RWPE2 (cell line): ENCODE results near the gene INHBB.

ENCODE experiments used
- ATAC-seq: fragments of 200-7000 bp; cut with Tn5 transposase; 3 replicates; pipeline ENCODE4 v1.9.1; 2021; ENCODE audit warnings: low read depth
- DNase-seq: peaks from one replicate; pipeline ENCODE4 v3.0.0-alpha.2; 2020; ENCODE audit warnings: low spot score
- H3K27ac ChIP-seq: fragments of 450-650 bp; 2 replicates; pipeline ENCODE4 v1.5.1; 2017; ENCODE audit warnings: mild to moderate bottlenecking; ENCODE audit not compliant: poor library complexity, severe bottlenecking
- H3K27me3 ChIP-seq: fragments of 250-450 bp; sonication (Bioruptor Pico); 2 replicates; pipeline ENCODE4 v1.5.1; 2021; ENCODE audit warnings: mild to moderate bottlenecking, moderate library complexity; ENCODE audit not compliant: insufficient read depth, poor library complexity, severe bottlenecking
- H3K36me3 ChIP-seq: fragments of 250-450 bp; sonication (Bioruptor Pico); 2 replicates; pipeline ENCODE4 v1.5.1; 2020; ENCODE audit warnings: low read depth, mild to moderate bottlenecking, moderate library complexity
- H3K4me1 ChIP-seq: fragments of 250-450 bp; sonication (Bioruptor Pico); 2 replicates; pipeline ENCODE4 v1.5.1; 2021; ENCODE audit warnings: mild to moderate bottlenecking, moderate library complexity; ENCODE audit not compliant: insufficient read depth, poor library complexity, severe bottlenecking
- H3K4me3 ChIP-seq: fragments of 250-450 bp; sonication (Bioruptor Pico); 2 replicates; pipeline ENCODE4 v1.5.1; 2021; ENCODE audit warnings: mild to moderate bottlenecking, moderate library complexity; ENCODE audit not compliant: severe bottlenecking
- H3K9me3 ChIP-seq: fragments of 250-450 bp; sonication (Bioruptor Pico); 2 replicates; pipeline ENCODE4 v1.5.1; 2021; ENCODE audit warnings: mild to moderate bottlenecking, moderate library complexity; ENCODE audit not compliant: severe bottlenecking
- TF ChIP-seq, protein P1 (sequence below): fragments of 450-650 bp; IDR thresholded peaks from one replicate; pipeline ENCODE4 v1.5.1; 2017; ENCODE audit warnings: mild to moderate bottlenecking, moderate library complexity; ENCODE audit not compliant: poor library complexity, severe bottlenecking

The INHBB gene

DNA sequence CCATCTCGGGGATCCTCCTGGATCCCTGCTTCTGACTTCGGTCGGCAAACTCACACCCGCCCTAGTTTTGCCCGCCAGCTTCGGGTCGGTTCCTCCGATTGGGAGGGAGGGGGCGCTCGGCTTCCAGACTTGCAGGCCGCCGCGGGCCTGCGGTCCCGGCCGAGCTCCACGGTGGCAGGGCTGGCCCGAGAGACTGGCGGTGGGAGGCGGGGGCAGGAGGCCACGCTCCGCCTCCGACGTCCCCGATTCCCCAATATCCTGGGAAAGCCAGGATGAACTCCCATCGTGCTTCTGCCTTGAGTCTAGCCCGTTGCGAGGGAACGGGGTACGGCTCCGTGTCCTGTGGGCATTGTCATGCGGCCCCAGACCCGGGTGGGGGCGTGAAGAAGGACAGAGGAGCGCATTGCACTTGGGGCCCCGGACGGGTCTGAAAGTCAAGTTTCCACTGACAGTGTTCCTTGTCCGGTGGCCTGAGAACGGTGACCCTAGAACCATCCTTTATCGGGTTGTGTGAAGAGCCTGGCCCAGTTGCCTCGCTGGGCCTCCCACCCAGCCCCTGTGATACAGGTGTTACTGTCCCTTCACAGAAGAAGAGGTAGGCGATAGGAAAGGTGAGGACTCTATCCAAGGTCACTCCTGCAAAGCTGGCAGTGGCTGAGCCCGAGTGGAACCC is 2.4 kb upstream of the INHBB start:
- no peaks in the 10 kb centered on the region for H3K36me3 ChIP-seq
- no peak overlapping the region for H3K27ac ChIP-seq
- no peak for DNase-seq
- peak; percentile 68 for ATAC-seq
- H3K4me3 ChIP-seq: no peak overlapping the region
- no peaks in the 10 kb centered on the region for H3K4me1 ChIP-seq
- no peaks in the 10 kb centered on the region for H3K9me3 ChIP-seq
- TF ChIP-seq, protein P1, sequence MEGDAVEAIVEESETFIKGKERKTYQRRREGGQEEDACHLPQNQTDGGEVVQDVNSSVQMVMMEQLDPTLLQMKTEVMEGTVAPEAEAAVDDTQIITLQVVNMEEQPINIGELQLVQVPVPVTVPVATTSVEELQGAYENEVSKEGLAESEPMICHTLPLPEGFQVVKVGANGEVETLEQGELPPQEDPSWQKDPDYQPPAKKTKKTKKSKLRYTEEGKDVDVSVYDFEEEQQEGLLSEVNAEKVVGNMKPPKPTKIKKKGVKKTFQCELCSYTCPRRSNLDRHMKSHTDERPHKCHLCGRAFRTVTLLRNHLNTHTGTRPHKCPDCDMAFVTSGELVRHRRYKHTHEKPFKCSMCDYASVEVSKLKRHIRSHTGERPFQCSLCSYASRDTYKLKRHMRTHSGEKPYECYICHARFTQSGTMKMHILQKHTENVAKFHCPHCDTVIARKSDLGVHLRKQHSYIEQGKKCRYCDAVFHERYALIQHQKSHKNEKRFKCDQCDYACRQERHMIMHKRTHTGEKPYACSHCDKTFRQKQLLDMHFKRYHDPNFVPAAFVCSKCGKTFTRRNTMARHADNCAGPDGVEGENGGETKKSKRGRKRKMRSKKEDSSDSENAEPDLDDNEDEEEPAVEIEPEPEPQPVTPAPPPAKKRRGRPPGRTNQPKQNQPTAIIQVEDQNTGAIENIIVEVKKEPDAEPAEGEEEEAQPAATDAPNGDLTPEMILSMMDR: peak; percentile 77
- H3K27me3 ChIP-seq: peaks cover 50% of the 10 kb centered on the region

GRCh38 chr2:120344214-120344975 is 1.5 kb upstream of the INHBB start:
- H3K36me3 ChIP-seq: no peaks in the 10 kb centered on the region
- TF ChIP-seq, protein P1: no peak
- peak overlapping the region; percentile 31 for H3K4me3 ChIP-seq
- no peaks in the 10 kb centered on the region for H3K4me1 ChIP-seq
- H3K27me3 ChIP-seq: peaks cover 50% of the 10 kb centered on the region
- no peak overlapping the region for H3K27ac ChIP-seq
- DNase-seq: no peak
- ATAC-seq: peak; percentile 20; the same call in 2 of the 3 replicates
- H3K9me3 ChIP-seq: no peaks in the 10 kb centered on the region

DNA sequence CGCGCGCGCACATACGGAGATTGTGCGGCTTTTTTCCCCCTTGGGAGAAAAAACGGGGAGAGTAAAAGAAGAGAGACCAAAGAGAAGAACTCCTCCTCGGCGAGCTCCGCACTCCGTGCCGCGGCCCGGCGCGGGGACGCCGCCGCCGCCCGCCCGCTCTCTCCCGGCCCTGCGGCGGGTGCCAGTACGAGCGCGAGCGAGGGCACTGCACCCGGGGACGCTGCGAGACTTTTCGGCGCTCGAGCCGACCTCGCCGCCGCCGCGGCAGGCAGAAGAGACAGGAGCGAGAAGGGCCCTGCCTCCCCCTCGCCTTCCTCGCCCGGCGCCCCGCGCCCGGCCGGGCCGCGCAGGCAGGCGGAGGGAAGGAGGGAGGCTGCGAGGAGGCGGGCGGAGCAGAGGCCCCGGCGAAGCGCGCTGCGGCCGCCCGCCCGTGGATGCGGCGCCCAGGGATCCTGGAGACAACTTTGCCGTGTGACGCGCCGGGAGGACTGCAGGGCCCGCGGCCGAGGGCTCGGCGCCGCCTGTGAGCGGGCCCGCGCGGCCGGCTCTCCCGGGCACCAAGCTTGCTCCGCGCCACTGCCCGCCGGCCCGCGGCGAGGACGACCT is 857 bp upstream of the INHBB start:
- H3K4me3 ChIP-seq: peak overlapping the region; percentile 31
- no peak overlapping the region for H3K27ac ChIP-seq
- H3K27me3 ChIP-seq: peaks cover 50% of the 10 kb centered on the region
- TF ChIP-seq, protein P1: no peak
- no peaks in the 10 kb centered on the region for H3K4me1 ChIP-seq
- DNase-seq: no peak
- peak; percentile 15; the same call in 2 of the 3 replicates for ATAC-seq
- no peaks in the 10 kb centered on the region for H3K36me3 ChIP-seq
- H3K9me3 ChIP-seq: no peaks in the 10 kb centered on the region

DNA sequence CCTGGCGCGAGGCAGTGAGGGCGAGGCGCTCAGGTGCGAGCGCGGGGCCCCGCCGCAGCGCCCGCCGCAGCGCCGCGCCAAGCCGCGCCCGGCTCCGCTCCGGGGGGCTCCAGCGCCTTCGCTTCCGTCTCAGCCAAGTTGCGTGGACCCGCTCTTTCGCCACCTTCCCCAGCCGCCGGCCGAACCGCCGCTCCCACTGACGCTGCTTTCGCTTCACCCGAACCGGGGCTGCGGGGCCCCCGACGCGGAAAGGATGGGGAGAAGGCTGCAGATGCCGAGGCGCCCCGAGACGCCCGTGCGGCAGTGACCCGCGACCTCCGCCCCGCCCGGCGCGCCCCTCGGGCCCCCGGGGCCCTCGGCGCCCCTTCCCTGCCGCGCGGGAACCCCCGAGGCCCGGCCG is 328 bp upstream of the INHBB start:
- no peak overlapping the region for H3K27ac ChIP-seq
- DNase-seq: no peak
- TF ChIP-seq, protein P1: no peak
- H3K27me3 ChIP-seq: peaks cover 50% of the 10 kb centered on the region
- H3K4me3 ChIP-seq: peak overlapping the region; percentile 31
- no peaks in the 10 kb centered on the region for H3K4me1 ChIP-seq
- ATAC-seq: no peak
- H3K9me3 ChIP-seq: no peaks in the 10 kb centered on the region
- H3K36me3 ChIP-seq: no peaks in the 10 kb centered on the region
